Esophagus muscularis mucosa (tissue), 4 donors: ENCODE measurements around the gene ADGRF4. TPM values are rescaled to one million over a fixed set of nuclear protein-coding genes. Genes with fewer than 3 reads are reported as not detected.
A peak's percentile ranks its signal among the peaks of the same experiment; 100 is the strongest.

ENCODE experiments used
- DNase-seq: peaks from one replicate; pipeline ENCODE4 v3.0.0-alpha.2; 2017; ENCODE audit errors: extremely low spot score
- H3K27ac ChIP-seq, 4 donors: fragments of 200-600 bp; sonication (generic); replicated peaks in 1 of 4; 1 replicate in 3 of 4; 2 replicates in 1 of 4; pipeline ENCODE4 v1.5.1; 2016 to 2019; ENCODE audit warnings: mild to moderate bottlenecking in 1 of 4
- H3K27me3 ChIP-seq, 4 donors: fragments of 200-600 bp; sonication (generic); one replicate each; pipeline versions ENCODE4 v1.5.1 to v1.6.0; 2016 to 2019
- H3K36me3 ChIP-seq, 4 donors: fragments of 200-600 bp; sonication (generic); one replicate each; pipeline ENCODE4 v1.5.1; 2016 to 2019
- H3K4me1 ChIP-seq, 4 donors: fragments of 200-600 bp; sonication (generic); one replicate each; pipeline ENCODE4 v1.5.1; 2016 to 2019
- H3K4me3 ChIP-seq, 4 donors: fragments of 200-600 bp; sonication (generic); 1 replicate in 2 of 4; 2 replicates in 2 of 4; pipeline ENCODE4 v1.5.1; 2016 to 2019; ENCODE audit warnings: mild to moderate bottlenecking in 4 of 4, moderate library complexity in 1 of 4
- H3K9me3 ChIP-seq, 4 donors: fragments of 200-600 bp; sonication (generic); 1 replicate in 3 of 4; 2 replicates in 1 of 4; pipeline ENCODE4 v1.5.1; 2016 to 2019
- CTCF ChIP-seq, 3 experiments: fragments of 200-600 bp in 2 of 3; fragments of 450-650 bp in 1 of 3; sonication (generic) in 2 of 3; IDR thresholded peaks; one replicate each; pipeline ENCODE4 v1.5.1; 2017 to 2019; ENCODE audit warnings: antibody characterized with exemption in 3 of 3, mild to moderate bottlenecking in 2 of 3, moderate library complexity in 1 of 3
- EP300 ChIP-seq: sonication (generic); formaldehyde crosslinking; IDR thresholded peaks from one replicate; pipeline ENCODE4 v1.6.1; 2017; ENCODE audit warnings: antibody characterized with exemption
- POLR2A ChIP-seq: fragments of 450-650 bp; IDR thresholded peaks from one replicate; pipeline ENCODE4 v1.6.1; 2017; ENCODE audit warnings: antibody characterized with exemption, moderate library complexity, mild to moderate bottlenecking, low read depth
- POLR2AphosphoS5 ChIP-seq, 2 donors: sonication (generic); formaldehyde crosslinking; IDR thresholded peaks; one replicate each; pipeline ENCODE4 v1.6.1; 2017; ENCODE audit warnings: antibody characterized with exemption in 2 of 2
- WGBS: methylation state at CpG from one replicate; pipeline ENCODE4 v1.1.5; 2018; 5-methylcytosine and 5-hydroxymethylcytosine counted together
- intact Hi-C: fragments of 100-400 bp; cut with DNase I; formaldehyde crosslinking; loops from one replicate; pipeline ENCODE4 v1.15.1; 2023
- total RNA-seq, 4 donors: library from RNA; depleted of rRNA; stranded (reverse); fragments of >200 nt; gene quantifications; one replicate each; pipeline versions ENCODE4 v1.1.0 to v1.2.1, GENCODE V29; 2016

The ADGRF4 gene
- total RNA-seq, 4 donors from 2014 or later = 0.17 to 0.52 (median 0.37) TPM

GRCh38 chr6:47724300-47724699 lies 25.9 kb downstream of the ADGRF4 start:
- Histone ChIP-seq H3K4me3 (no peak overlapping the region), H3K36me3 (no peaks in the 10 kb centered on the region), H3K9me3 (no peaks in the 10 kb centered on the region), H3K27me3 (no peaks in the 10 kb centered on the region), H3K4me1 (no peaks in the 10 kb centered on the region), H3K27ac (no peak overlapping the region)
- intact Hi-C loops = no loop called here
- DNase-seq = peak; percentile 79
- 93% methylated on average over 2 of the region's 2 CpGs for WGBS
- TF ChIP-seq POLR2AphosphoS5 (IDR thresholded peaks at IDR 0.05) = no peak
- no peak for TF ChIP-seq EP300
- no peak for TF ChIP-seq CTCF (IDR thresholded peaks at IDR 0.05)
- no peak for TF ChIP-seq POLR2A

- no peak for TF ChIP-seq CTCF (IDR thresholded peaks at IDR 0.05)
- no peak for TF ChIP-seq POLR2AphosphoS5 (IDR thresholded peaks at IDR 0.05)
- no peak for TF ChIP-seq POLR2A
- TF ChIP-seq EP300 = no peak
- Histone ChIP-seq H3K36me3 (no peaks in the 10 kb centered on the region), H3K27ac (no peak overlapping the region), H3K27me3 (no peaks in the 10 kb centered on the region), H3K4me3 (no peak overlapping the region), H3K4me1 (no peaks in the 10 kb centered on the region), H3K9me3 (no peaks in the 10 kb centered on the region)
- DNase-seq = no peak
- WGBS = 28% methylated on average over 2 of the region's 2 CpGs
- intact Hi-C loops = no loop called here
Measured at GRCh38 chr6:47727391-47727790, 29.0 kb downstream of the ADGRF4 start.

GRCh38 chr6:47729019-47729418 lies 30.6 kb downstream of the ADGRF4 start:
- TF ChIP-seq POLR2AphosphoS5 (IDR thresholded peaks at IDR 0.05) (no peak), CTCF (IDR thresholded peaks at IDR 0.05) (no peak), POLR2A (no peak), EP300 (no peak)
- intact Hi-C loops = no loop called here
- WGBS = 41% methylated on average over 2 of the region's 2 CpGs
- Histone ChIP-seq H3K4me1 (no peaks in the 10 kb centered on the region), H3K9me3 (no peaks in the 10 kb centered on the region), H3K4me3 (no peak overlapping the region), H3K27me3 (no peaks in the 10 kb centered on the region), H3K27ac (no peak overlapping the region), H3K36me3 (no peaks in the 10 kb centered on the region)
- DNase-seq = no peak

GRCh38 chr6:47729457-47729856 lies 31.1 kb downstream of the ADGRF4 start:
- H3K27me3 ChIP-seq = no peaks in the 10 kb centered on the region
- no peak overlapping the region for H3K4me3 ChIP-seq
- H3K27ac ChIP-seq = no peak overlapping the region
- WGBS = 90% methylated on average over 1 of the region's 1 CpG
- H3K9me3 ChIP-seq = no peaks in the 10 kb centered on the region
- TF ChIP-seq POLR2A = no peak
- TF ChIP-seq EP300 = no peak
- no peak for TF ChIP-seq POLR2AphosphoS5 (IDR thresholded peaks at IDR 0.05)
- TF ChIP-seq CTCF (IDR thresholded peaks at IDR 0.05) = no peak
- no peaks in the 10 kb centered on the region for H3K4me1 ChIP-seq
- intact Hi-C loops = no loop called here
- DNase-seq = no peak
- no peaks in the 10 kb centered on the region for H3K36me3 ChIP-seq

- peaks cover 0 to 5% (median 0%) of the 10 kb centered on the region in 4 donors for H3K4me1 ChIP-seq
- intact Hi-C loops = no loop called here
- H3K27me3 ChIP-seq = no peaks in the 10 kb centered on the region
- H3K4me3 ChIP-seq = no peak overlapping the region
- H3K27ac ChIP-seq = no peak overlapping the region
- TF ChIP-seq CTCF (IDR thresholded peaks at IDR 0.05) = peak in 1 of 3 experiments; percentile 19
- no peak for TF ChIP-seq EP300
- 33% methylated on average over 2 of the region's 2 CpGs for WGBS
- no peaks in the 10 kb centered on the region for H3K36me3 ChIP-seq
- no peak for DNase-seq
- no peaks in the 10 kb centered on the region for H3K9me3 ChIP-seq
Measured at GRCh38 chr6:47733879-47734558, 35.6 kb downstream of the ADGRF4 start.
